Pancreas (tissue), 10 donors: Measurements from ENCODE around the gene NTF3. TPM values are rescaled to one million over a fixed set of nuclear protein-coding genes. Genes with fewer than 3 reads are reported as not detected.

Experiments used
- ATAC-seq, 4 donors: fragments of 200-7000 bp; cut with Tn5 transposase; one replicate each; pipeline versions ENCODE4 v1.8.0 to v1.9.1; 2020; ENCODE audit warnings: mild to moderate bottlenecking in 4 of 4, moderate library complexity in 4 of 4
- DNase-seq, 6 donors: peaks; one replicate each; pipeline ENCODE4 v3.0.0-alpha.2; 2020
- FAIRE-seq: peaks from 2 replicates; lab custom pipeline; 2012; peaks lifted over from hg19 to GRCh38; lab: Jason Lieb, UNC
- H3K27ac ChIP-seq, 4 donors: fragments of 200-600 bp; sonication (generic); 1 replicate in 3 of 4; 2 replicates in 1 of 4; pipeline versions ENCODE4 v1.5.0 to v1.8.0; 2020
- H3K27me3 ChIP-seq, 4 donors: fragments of 200-600 bp; one replicate each; pipeline ENCODE4 v1.8.0; 2021
- H3K36me3 ChIP-seq, 3 donors: fragments of 200-600 bp; sonication (generic) in 1 of 3; one replicate each; pipeline versions ENCODE4 v1.5.0 to v1.8.0; 2020 to 2021
- H3K4me1 ChIP-seq, 3 donors: fragments of 200-600 bp; one replicate each; pipeline ENCODE4 v1.8.0; 2021
- H3K4me3 ChIP-seq, 4 donors: fragments of 200-600 bp; sonication (generic) in 2 of 4; one replicate each; pipeline versions ENCODE4 v1.5.0 to v1.8.0; 2020 to 2021
- H3K9me3 ChIP-seq, 4 donors: fragments of 200-600 bp; one replicate each; pipeline ENCODE4 v1.8.0; 2021
- WGBS, 2 donors: extraction: QIAGEN DNeasy Blood & Tissue Kit; methylation state at CpG; one replicate each; pipeline ENCODE4 v1.1.7; 2013; 5-methylcytosine and 5-hydroxymethylcytosine counted together
- intact Hi-C, 3 donors: fragments of 100-400 bp; cut with DNase I; formaldehyde crosslinking; loops; one replicate each; pipeline versions ENCODE4 v1.11.1 to v1.14.2; 2022
- polyA plus RNA-seq, 2 donors: library from polyadenylated mRNA; stranded (reverse); fragments of 200-250 nt; gene quantifications; one replicate each; pipeline ENCODE4 v1.2.3, GENCODE V29; 2013
- total RNA-seq, 6 donors: library from RNA; stranded (reverse); fragmentation: NEBNext Ultra II Directional in 4 of 6; extraction: Animal tissue kit (Norgen Biotek cat#: 25700) in 4 of 6; gene quantifications; one replicate each; pipeline versions ENCODE4 v1.2.1 to v1.2.4, GENCODE V29; 2021 to 2023
- TF ChIP-seq, protein P1 (sequence below), 4 donors: fragments of 200-600 bp; sonication (generic) in 3 of 4; IDR thresholded peaks; one replicate each; pipeline versions ENCODE4 v1.5.0 to v1.8.0; 2021; ENCODE audit warnings: antibody characterized with exemption in 4 of 4
- donor health status: healthy with polysubstance abuse.
- donor health status: DM: no; HTN: no; CAD: no; lungs with moderate emphysema.
- donor health status: DM: no; HTN: no; CAD: no.
- donor health status: control.
- donor health status: control.
- donor health status: Bipolar disorder and iron deficiency.
- donor health status: DM: yes; HTN: yes; CAD: no.
- donor health status: DM: no; HTN: no; CAD: no.
- donor health status: DM: no; HTN: no; CAD: no.
- donor health status: DM: yes; HTN: yes; CAD: no.

The NTF3 gene
- total and polyA plus RNA-seq, 8 donors, result 0.46 to 0.63 TPM; not detected in 6

GRCh38 chr12:5524769-5525436 is 93.0 kb downstream of the NTF3 start:
- TF ChIP-seq, protein P1, sequence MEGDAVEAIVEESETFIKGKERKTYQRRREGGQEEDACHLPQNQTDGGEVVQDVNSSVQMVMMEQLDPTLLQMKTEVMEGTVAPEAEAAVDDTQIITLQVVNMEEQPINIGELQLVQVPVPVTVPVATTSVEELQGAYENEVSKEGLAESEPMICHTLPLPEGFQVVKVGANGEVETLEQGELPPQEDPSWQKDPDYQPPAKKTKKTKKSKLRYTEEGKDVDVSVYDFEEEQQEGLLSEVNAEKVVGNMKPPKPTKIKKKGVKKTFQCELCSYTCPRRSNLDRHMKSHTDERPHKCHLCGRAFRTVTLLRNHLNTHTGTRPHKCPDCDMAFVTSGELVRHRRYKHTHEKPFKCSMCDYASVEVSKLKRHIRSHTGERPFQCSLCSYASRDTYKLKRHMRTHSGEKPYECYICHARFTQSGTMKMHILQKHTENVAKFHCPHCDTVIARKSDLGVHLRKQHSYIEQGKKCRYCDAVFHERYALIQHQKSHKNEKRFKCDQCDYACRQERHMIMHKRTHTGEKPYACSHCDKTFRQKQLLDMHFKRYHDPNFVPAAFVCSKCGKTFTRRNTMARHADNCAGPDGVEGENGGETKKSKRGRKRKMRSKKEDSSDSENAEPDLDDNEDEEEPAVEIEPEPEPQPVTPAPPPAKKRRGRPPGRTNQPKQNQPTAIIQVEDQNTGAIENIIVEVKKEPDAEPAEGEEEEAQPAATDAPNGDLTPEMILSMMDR (IDR thresholded peaks at IDR 0.05), result no peak
- Histone ChIP-seq H3K9me3 (no peaks in the 10 kb centered on the region), H3K4me3 (no peak overlapping the region), H3K27ac (no peak overlapping the region), H3K27me3 (peaks cover 0 to 6% (median 0%) of the 10 kb centered on the region in 4 donors), H3K36me3 (no peaks in the 10 kb centered on the region), H3K4me1 (no peaks in the 10 kb centered on the region)
- 71 to 79% methylated on average over 15 of the region's 15 CpGs for WGBS, 2 donors
- FAIRE-seq (no peak), DNase-seq (no peak), ATAC-seq (no peak)
- intact Hi-C loops, result no loop called here

DNA sequence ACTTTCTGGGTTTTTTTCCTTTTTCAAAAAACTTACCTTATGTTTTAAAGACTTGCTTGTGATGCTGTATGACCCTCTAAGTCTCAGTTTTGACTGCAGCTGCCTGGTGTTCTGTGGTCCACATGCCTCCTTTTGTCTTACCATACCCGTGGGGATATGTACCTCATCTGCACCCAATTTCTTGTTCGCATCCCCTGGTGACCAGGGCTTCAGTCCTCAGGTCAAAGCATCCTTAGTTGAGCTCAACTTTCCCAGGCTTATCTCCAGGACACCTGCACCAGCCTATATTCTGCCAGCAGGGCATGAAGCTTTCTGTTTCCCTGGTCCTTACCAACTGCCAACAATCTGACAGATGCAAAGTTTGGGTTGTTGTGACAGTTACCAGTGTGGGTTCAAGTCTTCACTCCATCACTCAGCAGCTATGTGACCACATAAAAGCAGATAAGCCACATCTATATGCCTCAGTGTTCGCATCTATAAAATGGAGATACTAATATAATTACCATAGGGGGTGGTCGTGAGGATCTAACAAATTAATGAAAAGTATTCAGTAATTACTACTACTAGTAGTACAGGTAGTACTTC is 94.0 kb downstream of the NTF3 start:
- no peak for DNase-seq

DNA sequence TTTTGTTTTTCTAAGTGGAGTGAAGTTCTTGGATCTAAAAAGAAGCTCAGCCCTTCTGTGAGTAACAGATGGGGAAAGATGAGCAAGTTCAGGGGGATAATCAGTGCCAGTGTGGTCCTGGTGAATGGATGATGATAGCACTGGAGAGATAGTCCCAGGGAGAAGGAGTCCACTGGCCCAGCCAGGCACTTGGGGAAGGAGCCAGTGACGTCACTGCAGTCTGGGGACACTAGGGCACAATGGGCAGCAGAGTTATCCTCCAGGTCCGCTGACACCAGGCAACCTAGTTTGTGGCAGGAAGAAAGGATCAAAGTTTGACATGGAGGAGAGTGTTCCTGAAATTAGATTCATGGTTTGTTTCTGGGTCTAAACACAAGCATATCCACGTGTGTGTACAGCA is 101.5 kb downstream of the NTF3 start:
- no peak for FAIRE-seq

More for the DNA sequence above, 94.0 kb downstream of the NTF3 start:
- Histone ChIP-seq H3K27ac (no peak overlapping the region), H3K4me3 (no peak overlapping the region), H3K4me1 (no peaks in the 10 kb centered on the region), H3K27me3 (peaks cover 0 to 6% (median 0%) of the 10 kb centered on the region in 4 donors), H3K36me3 (no peaks in the 10 kb centered on the region), H3K9me3 (no peaks in the 10 kb centered on the region)
- FAIRE-seq (no peak), ATAC-seq (no peak)
- TF ChIP-seq, protein P1 (IDR thresholded peaks at IDR 0.05), result no peak
- intact Hi-C loops, result no loop called here
- 59 to 69% methylated on average over 4 of the region's 4 CpGs for WGBS, 2 donors

DNA sequence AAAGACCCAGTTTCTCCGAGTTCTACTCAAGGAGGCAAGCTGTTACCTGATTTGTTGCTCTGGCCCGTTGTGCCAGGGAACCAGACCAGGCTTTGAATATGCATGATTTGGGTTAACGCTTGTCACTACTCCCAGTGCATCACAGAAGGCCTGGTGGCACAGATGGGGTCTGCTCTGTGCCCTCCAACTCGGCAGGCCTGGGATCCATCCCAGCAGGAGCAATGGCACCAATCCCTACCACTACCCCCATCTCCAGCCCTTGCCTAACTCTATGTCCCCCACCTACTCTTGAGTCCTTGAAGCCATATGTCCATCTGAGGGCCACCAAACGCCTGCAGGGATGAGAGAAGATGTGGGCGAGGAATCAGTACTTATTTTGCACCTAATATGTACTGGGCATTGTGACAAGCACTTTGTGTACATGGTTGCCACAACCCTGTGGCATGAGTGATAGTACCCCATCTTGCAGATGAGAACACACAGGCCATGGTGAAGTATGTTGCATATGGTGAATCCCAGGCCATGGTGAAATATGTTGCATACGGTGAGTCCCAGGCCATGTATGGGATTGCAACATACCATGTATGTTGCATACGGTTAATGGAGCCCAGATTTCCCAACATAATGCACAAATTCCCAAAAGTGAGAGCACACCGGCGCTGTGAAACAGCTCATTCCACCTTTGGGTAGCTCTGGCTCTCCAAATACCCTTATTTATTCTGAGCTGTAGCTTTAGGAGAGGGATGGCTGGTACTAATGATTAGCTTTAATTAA is 102.7 kb downstream of the NTF3 start:
- 64 to 75% methylated on average over 10 of the region's 10 CpGs for WGBS, 2 donors
- FAIRE-seq, result no peak

More for the DNA sequence above, 101.5 kb downstream of the NTF3 start:
- H3K9me3 ChIP-seq, result no peaks in the 10 kb centered on the region
- peaks cover 0 to 6% (median 0%) of the 10 kb centered on the region in 4 donors for H3K27me3 ChIP-seq
- H3K4me1 ChIP-seq, result no peaks in the 10 kb centered on the region
- TF ChIP-seq, protein P1 (IDR thresholded peaks at IDR 0.05), result no peak
- DNase-seq (no peak), ATAC-seq (no peak)
- intact Hi-C loops, result no loop called here
- no peaks in the 10 kb centered on the region for H3K36me3 ChIP-seq
- no peak overlapping the region for H3K4me3 ChIP-seq
- no peak overlapping the region for H3K27ac ChIP-seq
- 38 to 57% methylated on average over 3 of the region's 3 CpGs for WGBS, 2 donors

More for the DNA sequence above, 102.7 kb downstream of the NTF3 start:
- TF ChIP-seq, protein P1 (IDR thresholded peaks at IDR 0.05), result no peak
- intact Hi-C loops, result no loop called here
- Histone ChIP-seq H3K27me3 (no peaks in the 10 kb centered on the region), H3K4me3 (no peak overlapping the region), H3K27ac (no peak overlapping the region), H3K9me3 (no peaks in the 10 kb centered on the region), H3K36me3 (no peaks in the 10 kb centered on the region), H3K4me1 (no peaks in the 10 kb centered on the region)
- DNase-seq, result no peak
- no peak for ATAC-seq
